Immature natural killer cell (primary cell): ENCODE measurements around the gene KRT76. TPM values are rescaled to one million over a fixed set of nuclear protein-coding genes. Genes with fewer than 3 reads are reported as not detected.
"Not testable (repeated sequence)": the region's sequence is repeated elsewhere in the genome, so short reads cannot be mapped to it uniquely, and the experiment has no call there.

Experiments used
- DNase-seq, 3 donors: peaks; one replicate each; pipeline ENCODE4 v3.0.0; 2022; ENCODE audit warnings: mixed read lengths in 1 of 3
- H3K27ac Mint-ChIP-seq, 6 donors: one replicate each; pipeline ENCODE4 v1.8.0; 2020; ENCODE audit warnings: mixed read lengths in 6 of 6, mild to moderate bottlenecking in 5 of 6, inconsistent platforms in 4 of 6, moderate library complexity in 3 of 6
- H3K27me3 Mint-ChIP-seq, 3 donors: one replicate each; pipeline ENCODE4 v1.8.0; 2020 to 2021; ENCODE audit warnings: low read depth in 3 of 3, mild to moderate bottlenecking in 3 of 3, mixed read lengths in 3 of 3, moderate library complexity in 3 of 3, inconsistent platforms in 1 of 3
- H3K36me3 Mint-ChIP-seq, 3 donors: one replicate each; pipeline ENCODE4 v1.8.0; 2020; ENCODE audit warnings: mixed read lengths in 3 of 3, inconsistent platforms in 2 of 3, mild to moderate bottlenecking in 2 of 3
- H3K4me1 Mint-ChIP-seq, 2 donors: one replicate each; pipeline ENCODE4 v1.8.0; 2020; ENCODE audit warnings: inconsistent platforms in 2 of 2, mild to moderate bottlenecking in 2 of 2, mixed read lengths in 2 of 2, moderate library complexity in 1 of 2
- H3K4me3 Mint-ChIP-seq, 5 donors: one replicate each; pipeline ENCODE4 v1.8.0; 2020; ENCODE audit warnings: mild to moderate bottlenecking in 5 of 5, mixed read lengths in 5 of 5, inconsistent platforms in 3 of 5, moderate library complexity in 3 of 5
- H3K9me3 Mint-ChIP-seq, 6 donors: one replicate each; pipeline ENCODE4 v1.8.0; 2020; ENCODE audit warnings: mild to moderate bottlenecking in 6 of 6, mixed read lengths in 6 of 6, inconsistent platforms in 4 of 6, moderate library complexity in 3 of 6
- polyA plus RNA-seq, 3 donors: library from polyadenylated mRNA; unstranded; fragments of 300-500 nt; fragmentation: Illumina TruSeq; gene quantifications; one replicate each; pipeline ENCODE4 v1.2.3, GENCODE V29; 2021

The KRT76 gene
- polyA plus RNA-seq, 3 donors from 2014 or later = not detected

DNA sequence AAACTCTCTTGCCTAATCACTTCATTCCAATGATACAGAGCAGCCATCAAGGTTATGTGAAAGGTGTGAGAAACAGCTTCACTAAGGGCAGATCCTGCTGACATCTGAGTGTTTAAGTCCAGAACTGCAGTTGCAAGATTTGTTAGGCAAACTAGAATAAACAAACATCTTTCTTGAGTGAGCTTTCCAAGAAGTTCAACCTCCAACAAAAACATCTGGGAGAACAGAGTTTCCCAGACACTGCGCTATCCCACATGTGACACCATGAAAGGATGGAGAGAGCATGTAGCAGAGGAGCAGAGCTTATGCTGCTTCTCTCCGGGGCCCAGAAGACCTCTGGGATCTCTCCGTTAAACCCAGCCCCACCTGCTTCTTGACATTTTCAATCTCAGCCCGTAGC is 5.6 kb downstream of the KRT76 start:
- Mint-ChIP-seq H3K4me1 (no peaks in the 10 kb centered on the region), H3K27me3 (peaks cover 2 to 3% (median 2%) of the 10 kb centered on the region in 3 donors), H3K4me3 (no peak overlapping the region), H3K36me3 (no peaks in the 10 kb centered on the region), H3K27ac (no peak overlapping the region), H3K9me3 (peaks cover 0 to 2% (median 0%) of the 10 kb centered on the region in 6 donors)
- no peak for DNase-seq

DNA sequence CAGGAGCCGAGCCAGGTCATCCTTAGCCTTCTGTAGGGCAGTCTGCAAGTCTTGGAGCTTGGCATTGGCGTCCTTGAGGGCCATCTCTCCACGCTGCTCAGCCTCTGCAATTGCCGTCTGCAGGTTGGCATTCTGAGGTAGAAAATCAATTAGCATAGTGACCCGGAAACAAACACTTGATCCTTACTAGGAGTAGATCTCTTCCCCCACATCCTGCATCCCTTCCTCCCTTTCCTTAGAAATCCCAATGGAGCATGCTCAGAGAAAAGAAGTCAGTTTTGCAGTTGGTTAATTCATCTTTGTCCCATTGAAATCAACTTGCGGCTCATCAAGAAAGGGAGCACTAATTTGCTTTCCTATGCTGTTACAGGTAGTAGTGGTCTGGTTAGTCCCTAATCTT is 6.1 kb downstream of the KRT76 start:
- H3K36me3 Mint-ChIP-seq = no peaks in the 10 kb centered on the region
- peaks cover 2 to 4% (median 3%) of the 10 kb centered on the region in 3 donors for H3K27me3 Mint-ChIP-seq
- no peak overlapping the region for H3K27ac Mint-ChIP-seq
- H3K9me3 Mint-ChIP-seq = peaks cover 0 to 2% (median 0%) of the 10 kb centered on the region in 6 donors
- no peak overlapping the region for H3K4me3 Mint-ChIP-seq
- DNase-seq = no peak
- no peaks in the 10 kb centered on the region for H3K4me1 Mint-ChIP-seq

GRCh38 chr12:52769946-52770345 is 7.2 kb downstream of the KRT76 start:
- Mint-ChIP-seq H3K4me3 (no peak overlapping the region), H3K9me3 (peaks cover 0 to 2% (median 0%) of the 10 kb centered on the region in 6 donors), H3K27ac (no peak overlapping the region), H3K27me3 (peaks cover under 1 to 5% (median 5%) of the 10 kb centered on the region in 3 donors), H3K4me1 (no peaks in the 10 kb centered on the region), H3K36me3 (no peaks in the 10 kb centered on the region)
- DNase-seq = no peak

- Mint-ChIP-seq H3K36me3 (no peaks in the 10 kb centered on the region), H3K4me3 (no peak overlapping the region), H3K4me1 (no peaks in the 10 kb centered on the region), H3K27ac (no peak overlapping the region), H3K27me3 (peaks cover 2 to 7% (median 5%) of the 10 kb centered on the region in 3 donors), H3K9me3 (peaks cover 0 to 2% (median 0%) of the 10 kb centered on the region in 6 donors)
- no peak for DNase-seq
Observed at GRCh38 chr12:52769354-52769753, 7.8 kb downstream of the KRT76 start.

DNA sequence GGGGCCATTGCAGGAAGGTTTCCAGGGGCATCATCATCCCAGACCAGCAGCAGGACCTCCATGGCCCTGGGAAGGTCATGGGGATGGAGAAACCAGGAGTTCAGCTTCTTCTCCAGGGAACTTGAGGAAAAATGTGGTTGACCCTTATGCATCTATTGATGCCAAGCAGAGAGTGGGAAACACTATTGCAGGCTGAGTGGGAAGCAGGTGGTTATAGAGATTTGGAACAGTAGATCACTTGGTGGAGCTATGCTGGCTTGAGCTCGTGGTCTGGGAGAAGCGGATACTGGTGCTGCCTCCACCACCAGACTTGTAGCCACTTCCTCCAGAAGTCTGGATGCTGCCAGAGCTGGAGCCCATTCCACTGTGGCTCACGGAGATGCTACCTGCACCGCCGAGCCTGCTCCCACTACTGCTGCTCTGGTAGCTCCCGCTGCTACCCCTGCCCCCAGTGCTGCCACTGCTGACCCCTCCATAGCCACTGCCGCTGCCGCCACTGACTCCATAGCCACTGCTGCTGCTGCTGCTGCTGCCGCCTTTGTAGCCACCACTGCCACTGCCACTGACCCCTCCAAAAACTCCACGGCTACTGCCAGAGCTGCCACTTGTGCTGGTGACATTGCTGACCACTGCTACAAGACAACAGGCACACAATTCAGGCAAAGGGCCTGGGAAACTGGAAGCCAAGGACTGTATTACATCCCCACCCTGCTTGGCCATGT is 8.5 kb downstream of the KRT76 start:
- Mint-ChIP-seq H3K27me3 (peaks cover 2 to 7% (median 5%) of the 10 kb centered on the region in 3 donors), H3K4me1 (no peaks in the 10 kb centered on the region), H3K4me3 (no peak overlapping the region), H3K27ac (no peak overlapping the region), H3K9me3 (peaks cover 0 to 2% (median 0%) of the 10 kb centered on the region in 6 donors), H3K36me3 (no peaks in the 10 kb centered on the region)
- DNase-seq = no peak

- Mint-ChIP-seq H3K4me3 (no peak overlapping the region), H3K9me3 (peaks cover 0 to 9% (median under 1%) of the 10 kb centered on the region in 6 donors), H3K27me3 (peaks cover 5 to 7% (median 6%) of the 10 kb centered on the region in 3 donors), H3K36me3 (no peaks in the 10 kb centered on the region), H3K27ac (no peak overlapping the region), H3K4me1 (no peaks in the 10 kb centered on the region)
- no peak for DNase-seq
Observed at GRCh38 chr12:52767427-52767826, 9.7 kb downstream of the KRT76 start.

DNA sequence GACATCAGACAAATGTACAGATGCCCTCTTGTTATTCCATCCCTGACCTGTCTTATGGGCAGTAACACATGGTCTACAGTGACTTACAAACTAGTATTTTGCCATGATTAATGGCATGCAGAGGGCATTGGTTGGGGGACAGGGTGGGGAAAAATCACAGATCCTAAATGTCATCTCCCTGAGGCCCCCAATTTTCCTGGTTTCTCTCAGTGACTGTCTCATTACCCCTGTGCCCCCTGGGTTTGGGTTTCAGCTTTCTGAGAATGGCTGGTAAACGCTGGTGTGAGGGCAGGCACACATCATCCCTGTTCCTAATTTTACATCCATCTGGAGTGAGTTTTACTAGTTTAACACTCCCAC is 10.1 kb downstream of the KRT76 start:
- Mint-ChIP-seq H3K9me3 (peaks cover 0 to 14% (median 2%) of the 10 kb centered on the region in 6 donors), H3K4me3 (no peak overlapping the region), H3K27me3 (peaks cover 5 to 7% (median 6%) of the 10 kb centered on the region in 3 donors)

DNA sequence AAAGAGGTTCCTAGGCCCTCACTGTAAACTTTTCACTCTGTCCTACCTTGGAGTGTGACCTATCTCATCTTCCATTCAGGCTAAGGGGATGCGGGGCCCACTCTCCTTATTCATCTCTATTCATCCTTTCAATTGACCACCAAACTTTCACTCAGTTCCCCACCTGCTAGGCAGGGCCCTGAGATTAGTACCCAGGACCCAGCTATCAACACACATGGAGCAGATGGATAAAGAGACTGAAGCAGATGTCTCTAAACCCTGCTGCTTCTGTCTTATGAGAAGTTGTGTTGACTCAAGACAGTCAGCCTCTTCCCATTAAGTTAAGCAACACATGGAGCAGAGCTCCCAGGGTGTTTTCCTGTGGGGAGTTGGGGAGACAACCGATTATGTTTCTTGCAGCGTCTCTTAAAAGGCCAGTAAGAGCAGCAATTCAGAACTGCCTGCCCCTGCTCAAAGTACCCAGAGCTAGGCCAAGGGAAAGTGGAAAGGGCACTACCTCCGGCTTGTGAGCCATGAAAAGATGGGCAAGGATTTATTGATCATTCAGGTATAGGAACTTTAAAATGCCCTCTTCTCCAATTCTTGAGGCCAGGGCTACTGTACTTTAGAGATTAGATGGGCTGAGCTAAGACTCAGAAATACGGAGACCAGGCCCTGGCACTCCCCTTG is 10.7 kb downstream of the KRT76 start:
- Mint-ChIP-seq H3K9me3 (peaks cover 0 to 19% (median 6%) of the 10 kb centered on the region in 6 donors), H3K4me1 (no peaks in the 10 kb centered on the region), H3K4me3 (no peak overlapping the region), H3K27me3 (peaks cover 2 to 7% (median 6%) of the 10 kb centered on the region in 3 donors), H3K27ac (no peak overlapping the region), H3K36me3 (no peaks in the 10 kb centered on the region)
- DNase-seq = no peak

More for the DNA sequence above, 10.1 kb downstream of the KRT76 start:
- Mint-ChIP-seq H3K27ac (no peak overlapping the region), H3K36me3 (no peaks in the 10 kb centered on the region), H3K4me1 (no peaks in the 10 kb centered on the region)
- no peak for DNase-seq

DNA sequence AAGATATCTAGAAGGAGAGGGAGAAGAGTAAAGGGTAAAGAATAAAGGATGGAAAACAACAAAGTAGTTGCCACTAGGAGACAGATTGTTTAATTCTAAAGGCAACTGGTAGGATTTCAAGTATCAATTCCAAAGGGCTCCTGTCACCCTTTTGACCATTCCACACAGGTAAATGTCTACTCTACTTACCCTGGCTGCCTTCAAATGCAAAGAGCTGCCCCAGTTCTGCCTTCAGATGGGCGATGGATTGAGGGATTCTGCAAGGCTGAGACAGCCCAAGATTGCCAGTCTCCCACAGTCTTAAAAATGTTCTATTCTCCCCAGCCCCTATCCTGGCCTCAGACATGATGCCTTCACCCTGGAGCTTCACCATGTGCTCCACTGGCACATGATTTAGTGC is 11.4 kb downstream of the KRT76 start:
- Mint-ChIP-seq H3K9me3 (peaks cover 4 to 27% (median 12%) of the 10 kb centered on the region in 6 donors), H3K4me3 (no peak overlapping the region), H3K36me3 (no peaks in the 10 kb centered on the region), H3K4me1 (no peaks in the 10 kb centered on the region), H3K27ac (no peak overlapping the region), H3K27me3 (peaks cover 2 to 7% (median 6%) of the 10 kb centered on the region in 3 donors)
- DNase-seq = no peak

DNA sequence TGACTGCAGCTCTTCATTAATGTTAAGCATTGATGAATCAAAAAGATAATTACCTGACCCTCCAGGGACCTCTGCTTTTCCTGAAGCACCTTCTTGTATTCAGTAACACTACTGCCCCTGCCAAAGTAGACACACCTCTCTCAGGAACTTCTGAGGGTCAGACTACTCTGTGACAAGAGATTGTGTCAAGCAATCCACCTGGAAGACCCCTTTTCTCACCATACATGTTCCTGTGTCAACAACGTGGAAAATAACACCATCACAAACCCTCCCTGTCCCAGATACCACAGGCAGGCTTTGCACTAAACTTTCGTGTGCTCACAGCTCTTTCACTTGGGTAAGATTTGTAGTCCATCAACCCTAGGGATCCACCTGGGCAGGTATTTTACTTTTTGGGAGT is 13.2 kb downstream of the KRT76 start:
- peaks cover 2 to 12% (median 7%) of the 10 kb centered on the region in 3 donors for H3K27me3 Mint-ChIP-seq
- H3K4me3 Mint-ChIP-seq = no peak overlapping the region
- no peak for DNase-seq
- H3K4me1 Mint-ChIP-seq = no peaks in the 10 kb centered on the region
- H3K9me3 Mint-ChIP-seq = peaks cover 8 to 39% (median 16%) of the 10 kb centered on the region in 6 donors
- H3K36me3 Mint-ChIP-seq = no peaks in the 10 kb centered on the region
- H3K27ac Mint-ChIP-seq = no peak overlapping the region

DNA sequence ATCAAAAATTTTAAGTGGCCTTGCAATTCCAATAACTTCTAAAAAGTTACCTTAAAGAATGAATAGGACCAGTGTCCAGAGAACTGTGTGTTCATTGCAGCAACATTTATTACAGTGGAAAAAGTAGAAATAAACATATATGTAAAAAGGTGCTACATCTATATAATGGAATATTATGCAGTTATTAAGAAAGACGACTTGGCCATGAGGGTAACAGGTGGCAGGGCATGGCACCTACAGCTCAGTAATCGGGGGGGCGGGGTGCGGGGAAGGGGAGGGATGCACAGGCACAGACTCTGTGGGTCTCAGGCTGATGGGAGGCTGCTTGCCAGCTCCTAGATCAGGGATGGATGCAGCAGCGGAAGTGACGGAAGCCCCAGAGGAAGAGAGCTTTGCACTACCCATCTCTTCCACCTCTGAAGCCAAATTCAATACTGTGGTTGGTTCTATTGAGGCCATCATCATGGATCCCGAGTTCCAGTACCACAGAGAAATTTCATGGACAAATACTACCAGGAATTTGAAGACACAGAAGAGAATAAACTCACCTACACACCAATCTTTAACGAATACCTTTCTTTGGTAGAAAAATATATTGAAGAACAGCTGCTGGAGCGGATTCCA is 14.0 kb downstream of the KRT76 start:
- DNase-seq = no peak
- Mint-ChIP-seq H3K9me3 (peaks cover 8 to 39% (median 18%) of the 10 kb centered on the region in 6 donors), H3K27ac (no peak overlapping the region), H3K36me3 (no peaks in the 10 kb centered on the region), H3K4me1 (no peaks in the 10 kb centered on the region), H3K27me3 (peaks cover 2 to 17% (median 7%) of the 10 kb centered on the region in 3 donors), H3K4me3 (no peak overlapping the region)

- Mint-ChIP-seq H3K27ac (no peak overlapping the region), H3K4me1 (no peaks in the 10 kb centered on the region), H3K4me3 (no peak overlapping the region), H3K27me3 (peaks cover 2 to 17% (median 5%) of the 10 kb centered on the region in 3 donors), H3K9me3 (peaks cover 8 to 39% (median 18%) of the 10 kb centered on the region in 6 donors), H3K36me3 (no peaks in the 10 kb centered on the region)
- no peak for DNase-seq
Observed at GRCh38 chr12:52761802-52762201, 15.3 kb downstream of the KRT76 start.

DNA sequence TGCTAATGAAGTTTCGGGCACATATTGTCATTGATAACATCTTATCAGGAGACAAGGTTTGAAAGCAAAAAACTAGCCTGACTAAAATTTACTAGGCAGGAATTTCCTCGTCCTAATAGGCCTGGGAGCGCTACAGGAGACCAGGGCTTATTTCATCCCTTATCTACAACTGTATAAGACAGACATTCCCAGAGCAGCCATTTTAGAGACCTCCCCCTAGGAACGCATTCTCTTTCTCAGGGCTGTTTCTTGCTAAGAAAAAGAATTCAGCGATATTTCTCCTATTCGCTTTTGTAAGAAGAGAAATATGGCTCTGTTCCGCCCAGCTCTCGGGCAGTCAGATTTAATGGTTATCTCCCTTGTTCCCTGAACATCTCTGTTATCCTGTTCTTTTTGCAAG is 15.9 kb downstream of the KRT76 start:
- not testable (repeated sequence) for H3K4me1 Mint-ChIP-seq, H3K27ac Mint-ChIP-seq, H3K4me3 Mint-ChIP-seq, DNase-seq, H3K36me3 Mint-ChIP-seq
- Mint-ChIP-seq H3K27me3 (peaks cover 2 to 17% (median 5%) of the 10 kb centered on the region in 3 donors), H3K9me3 (peaks cover 8 to 39% (median 18%) of the 10 kb centered on the region in 6 donors)

DNA sequence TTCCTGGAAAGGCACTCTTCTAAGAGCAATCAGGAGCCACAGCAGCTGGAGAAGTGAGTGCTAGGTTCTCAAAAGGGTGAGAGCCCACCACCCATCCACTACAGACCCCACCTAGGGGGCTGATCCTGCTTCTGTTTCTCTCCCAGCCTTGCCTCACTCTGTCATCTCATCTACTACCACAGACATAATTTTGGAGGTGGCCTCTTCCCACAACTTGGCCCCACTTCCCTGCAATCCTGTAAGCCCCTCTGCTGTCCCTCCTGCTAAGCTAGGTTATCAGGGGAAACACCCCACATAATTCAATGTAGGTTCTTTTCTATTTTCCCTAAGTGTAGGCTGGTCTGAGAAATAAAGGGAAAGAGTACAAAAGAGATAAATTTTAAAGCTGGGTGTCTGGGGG is 16.5 kb downstream of the KRT76 start:
- H3K9me3 Mint-ChIP-seq = peaks cover 8 to 39% (median 18%) of the 10 kb centered on the region in 6 donors
- H3K4me3 Mint-ChIP-seq = no peak overlapping the region
- DNase-seq = no peak
- no peaks in the 10 kb centered on the region for H3K36me3 Mint-ChIP-seq
- no peaks in the 10 kb centered on the region for H3K4me1 Mint-ChIP-seq
- H3K27ac Mint-ChIP-seq = no peak overlapping the region
- H3K27me3 Mint-ChIP-seq = peaks cover 0 to 17% (median 3%) of the 10 kb centered on the region in 3 donors
